Calu3 (cell line): ENCODE results near the gene SIGMAR1. TPM values are rescaled to one million over a fixed set of nuclear protein-coding genes. Genes with fewer than 3 reads are reported as not detected.

Experiments used
- BruUV-seq: library from RNA; stranded (reverse); fragments of 400-500 nt; replicated peaks from 2 replicates; lab custom pipeline; 2021; lab: Mats Ljungman, UMichigan
- CTCF ChIA-PET: fragments of 300-600 bp; sonication (Branson Sonifier 250); formaldehyde crosslinking; loops from one replicate; lab custom pipeline; 2022; ENCODE audit warnings: antibody characterized with exemption; lab: Charles Lee
- DNase-seq: peaks from one replicate; pipeline ENCODE4 v3.0.0; 2022
- H3K27ac Mint-ChIP-seq: one replicate; pipeline ENCODE4 v1.8.0; 2022; ENCODE audit warnings: mixed read lengths; ENCODE audit not compliant: unreplicated experiment
- H3K27me3 Mint-ChIP-seq: one replicate; pipeline ENCODE4 v1.8.0; 2022; ENCODE audit warnings: mixed read lengths; ENCODE audit not compliant: unreplicated experiment
- H3K36me3 Mint-ChIP-seq: one replicate; pipeline ENCODE4 v1.8.0; 2022; ENCODE audit warnings: mild to moderate bottlenecking, moderate library complexity, mixed read lengths; ENCODE audit not compliant: insufficient read depth, unreplicated experiment
- H3K4me1 Mint-ChIP-seq: one replicate; pipeline ENCODE4 v1.8.0; 2022; ENCODE audit warnings: mild to moderate bottlenecking, low read depth, mixed read lengths; ENCODE audit not compliant: unreplicated experiment
- H3K4me3 Mint-ChIP-seq: one replicate; pipeline ENCODE4 v1.8.0; 2022; ENCODE audit warnings: mild to moderate bottlenecking, low read depth, moderate library complexity, mixed read lengths; ENCODE audit not compliant: unreplicated experiment
- H3K9me3 Mint-ChIP-seq: one replicate; pipeline ENCODE4 v1.8.0; 2022; ENCODE audit warnings: low read depth, mixed read lengths; ENCODE audit not compliant: unreplicated experiment
- CTCF ChIP-seq: fragments of 200-600 bp; IDR thresholded peaks from one replicate; pipeline ENCODE4 v1.8.0; 2022; ENCODE audit warnings: antibody characterized with exemption; ENCODE audit not compliant: unreplicated experiment
- intact Hi-C: fragments of 100-400 bp; cut with micrococcal nuclease; formaldehyde crosslinking; loops from one replicate; pipeline ENCODE4 v1.10.0; 2022; ENCODE audit not compliant: unreplicated experiment
- total RNA-seq: library from RNA; stranded (reverse); gene quantifications from 2 replicates; pipeline ENCODE4 v1.2.3, GENCODE V29; 2022

SIGMAR1 gene
- total RNA-seq, 1 experiment from 2014 or later = 65.6 TPM

GRCh38 chr9:34603610-34604231 is 33.9 kb downstream of the SIGMAR1 start:
- BruUV-seq = no TSS peak
- intact Hi-C loops = no loop called here
- Mint-ChIP-seq H3K27ac (no peak overlapping the region), H3K4me3 (no peak overlapping the region), H3K9me3 (no peaks in the 10 kb centered on the region), H3K4me1 (no peaks in the 10 kb centered on the region), H3K36me3 (no peaks in the 10 kb centered on the region), H3K27me3 (peaks cover 49% of the 10 kb centered on the region)
- CTCF ChIA-PET = interaction anchor here (0.6 to 1.4 kb wide), 11 partner anchors 8 to 310 kb away, joined by 3 to 7 read pairs (median 4); no protein-coding TSS in a partner anchor
- peak; percentile 80 for TF ChIP-seq CTCF
- DNase-seq = peak; percentile 75

- CTCF ChIA-PET = no interaction called here
- H3K36me3 Mint-ChIP-seq = no peaks in the 10 kb centered on the region
- no peak overlapping the region for H3K27ac Mint-ChIP-seq
- H3K27me3 Mint-ChIP-seq = peaks cover 65% of the 10 kb centered on the region
- no TSS peak for BruUV-seq
- no peak overlapping the region for H3K4me3 Mint-ChIP-seq
- no peak for DNase-seq
- H3K9me3 Mint-ChIP-seq = no peaks in the 10 kb centered on the region
- H3K4me1 Mint-ChIP-seq = no peaks in the 10 kb centered on the region
- intact Hi-C loops = no loop called here
- TF ChIP-seq CTCF = no peak
Observed at GRCh38 chr9:34601937-34602573, 35.5 kb downstream of the SIGMAR1 start.

DNA sequence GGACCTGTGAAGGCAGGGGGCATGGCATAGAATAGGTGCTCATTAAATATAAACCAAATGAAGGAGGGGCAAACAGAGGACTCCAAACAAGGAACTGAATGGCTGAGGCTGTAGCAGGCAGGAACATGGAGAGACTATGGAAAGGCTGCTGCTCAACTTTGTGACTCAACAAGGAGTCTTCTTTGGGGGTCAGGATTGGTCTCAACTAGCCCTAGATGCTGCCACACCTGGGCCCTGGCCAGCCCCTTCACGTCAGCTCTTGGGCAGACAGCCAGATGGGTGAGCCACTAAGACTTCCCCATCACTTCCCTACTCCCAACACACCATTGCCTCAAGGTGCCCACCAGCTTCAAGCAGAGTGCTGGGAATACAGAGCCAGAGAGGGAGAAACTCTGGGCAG is 36.7 kb downstream of the SIGMAR1 start:
- no peak overlapping the region for H3K4me3 Mint-ChIP-seq
- H3K27me3 Mint-ChIP-seq = peaks cover 76% of the 10 kb centered on the region
- H3K36me3 Mint-ChIP-seq = no peaks in the 10 kb centered on the region
- no peaks in the 10 kb centered on the region for H3K9me3 Mint-ChIP-seq
- CTCF ChIA-PET = no interaction called here
- no peak for TF ChIP-seq CTCF
- no TSS peak for BruUV-seq
- DNase-seq = peak; percentile 15
- H3K4me1 Mint-ChIP-seq = no peaks in the 10 kb centered on the region
- intact Hi-C loops = no loop called here
- H3K27ac Mint-ChIP-seq = no peak overlapping the region

- no peaks in the 10 kb centered on the region for H3K36me3 Mint-ChIP-seq
- BruUV-seq = no TSS peak
- no peaks in the 10 kb centered on the region for H3K4me1 Mint-ChIP-seq
- TF ChIP-seq CTCF = no peak
- H3K27ac Mint-ChIP-seq = no peak overlapping the region
- DNase-seq = no peak
- H3K9me3 Mint-ChIP-seq = no peaks in the 10 kb centered on the region
- no peak overlapping the region for H3K4me3 Mint-ChIP-seq
- intact Hi-C loops = loop anchor here (10.0 kb wide), 1 partner anchor 195 kb away; no protein-coding TSS in a partner anchor
- peaks cover 81% of the 10 kb centered on the region for H3K27me3 Mint-ChIP-seq
- CTCF ChIA-PET = no interaction called here
Observed at GRCh38 chr9:34599546-34599945, 38.0 kb downstream of the SIGMAR1 start.
